Stimulated activated CD8-positive, alpha-beta memory T cell treated with anti-CD3 and anti-CD28 coated beads, Interleukin-7, amount 100 ng/mL, for 1 hour (primary cell): ENCODE results near the gene RYK.
"Not testable (repeated sequence)": the region's sequence is repeated elsewhere in the genome, so short reads cannot be mapped to it uniquely, and the experiment has no call there.

Source experiments
- DNase-seq, 2 donors: peaks; one replicate each; pipeline ENCODE4 v3.0.0-alpha.2; 2020; ENCODE audit warnings: low read depth in 2 of 2

Gene RYK

GRCh38 chr3:134255404-134255803 lies 4.7 kb upstream of the RYK start:
- DNase-seq, result no peak

DNA sequence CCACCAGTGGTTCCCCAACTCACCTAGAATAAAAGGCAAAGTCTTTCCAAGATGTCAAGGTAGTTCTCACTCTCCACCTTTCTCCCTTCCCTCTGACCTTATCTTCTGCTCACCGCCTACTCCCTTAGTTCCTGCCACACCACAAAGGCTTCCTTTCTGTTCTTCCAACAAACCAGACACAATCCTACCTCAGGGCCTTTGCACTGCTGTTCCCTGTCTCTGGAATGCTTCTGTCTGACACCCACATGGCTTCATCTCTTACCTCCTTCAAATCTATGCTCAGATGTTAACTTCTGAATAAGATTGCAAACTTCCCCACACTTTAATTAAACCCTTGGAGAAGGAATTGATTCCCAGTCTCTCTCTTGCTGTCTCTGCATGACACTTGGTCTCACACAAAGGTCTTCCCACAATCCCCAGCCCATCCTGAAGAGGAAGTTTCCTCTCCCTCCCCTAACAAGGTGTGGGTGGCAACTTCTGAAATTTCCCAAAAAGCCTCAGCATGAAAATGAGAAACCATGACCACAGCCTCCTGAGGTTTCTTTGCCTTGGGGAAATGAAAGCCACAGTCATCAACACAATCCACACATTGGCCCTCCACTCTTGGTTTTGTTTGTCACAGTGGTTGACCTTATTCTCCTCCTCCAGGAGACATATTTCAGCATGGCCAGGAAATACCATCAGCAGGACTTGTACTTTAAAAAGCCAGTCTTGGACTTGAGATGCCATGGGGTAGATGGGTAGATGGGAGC lies 3.0 kb upstream of the RYK start:
- no peak for DNase-seq

DNA sequence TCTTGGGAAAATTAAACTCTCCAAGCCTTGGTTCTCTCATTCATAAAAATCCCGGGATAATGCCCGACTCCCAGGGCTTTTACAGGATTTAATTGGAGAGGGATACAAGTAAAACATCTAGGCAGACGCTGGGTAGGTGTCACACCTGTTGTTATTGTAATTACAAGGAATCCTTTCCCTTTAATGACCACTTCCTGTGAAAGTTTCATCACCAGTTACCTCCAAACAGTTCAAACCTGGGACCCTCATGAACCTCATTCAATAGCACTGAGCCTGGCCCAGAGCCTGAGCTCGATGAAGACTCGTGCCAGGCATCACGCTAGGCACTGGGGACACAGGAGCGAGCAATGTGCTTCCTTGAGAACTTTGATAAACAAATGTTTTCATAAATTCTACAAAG lies 2.1 kb upstream of the RYK start:
- no peak for DNase-seq

- no peak for DNase-seq
Observed at GRCh38 chr3:134251731-134252391, 1.2 kb upstream of the RYK start.

- peak; percentile 10 to 13 for DNase-seq
Observed at GRCh38 chr3:134249935-134250716, 533 bp downstream of the RYK start.

DNA sequence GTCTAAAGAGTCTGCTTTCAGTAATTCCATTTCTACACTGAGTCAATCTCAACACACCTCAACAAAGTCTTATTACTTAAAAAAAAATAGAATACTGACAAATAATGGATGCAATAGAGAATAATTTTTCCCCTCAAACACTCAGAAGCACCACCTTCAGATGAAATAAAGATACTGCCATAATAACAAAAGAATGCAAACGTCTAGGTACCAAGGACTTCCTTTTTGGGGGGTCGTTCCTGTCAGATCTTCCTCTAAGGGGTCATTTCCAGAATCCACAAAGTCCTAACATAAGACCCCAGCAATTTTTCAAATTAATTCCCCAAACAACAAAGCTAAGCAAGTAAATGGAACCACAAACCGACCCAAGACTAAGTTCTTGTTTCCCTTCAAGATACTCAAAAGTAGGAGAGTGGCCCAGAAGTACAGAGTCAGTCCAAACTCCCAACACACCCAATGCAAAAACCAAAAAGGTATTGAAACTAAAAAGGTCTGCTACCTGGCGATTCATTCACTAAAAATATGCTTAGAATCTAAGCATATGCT lies 1.3 kb downstream of the RYK start:
- DNase-seq, result no peak

- no peak for DNase-seq
Observed at GRCh38 chr3:134244921-134245320, 5.7 kb downstream of the RYK start.

- DNase-seq, result no peak
Observed at GRCh38 chr3:134242649-134243617, 7.7 kb downstream of the RYK start.

DNA sequence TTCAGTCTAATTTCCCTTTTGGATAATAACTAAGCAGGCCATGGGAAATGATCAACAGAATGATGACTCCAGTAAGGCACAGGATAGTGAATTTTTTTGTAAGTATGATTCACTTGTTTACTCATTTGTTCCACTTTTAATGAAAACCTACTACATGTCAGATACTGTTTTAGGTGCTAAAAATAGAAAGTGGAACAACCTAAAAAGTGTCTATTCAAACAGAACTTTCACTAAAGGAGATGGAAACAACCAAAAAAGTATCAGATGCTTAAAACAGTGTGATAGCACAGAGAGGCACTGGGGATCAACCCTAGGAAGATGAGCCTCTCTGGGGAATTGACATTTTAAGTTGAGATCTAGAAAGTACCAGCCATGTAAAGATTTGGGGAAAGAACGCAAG lies 11.1 kb downstream of the RYK start:
- DNase-seq, result no peak

DNA sequence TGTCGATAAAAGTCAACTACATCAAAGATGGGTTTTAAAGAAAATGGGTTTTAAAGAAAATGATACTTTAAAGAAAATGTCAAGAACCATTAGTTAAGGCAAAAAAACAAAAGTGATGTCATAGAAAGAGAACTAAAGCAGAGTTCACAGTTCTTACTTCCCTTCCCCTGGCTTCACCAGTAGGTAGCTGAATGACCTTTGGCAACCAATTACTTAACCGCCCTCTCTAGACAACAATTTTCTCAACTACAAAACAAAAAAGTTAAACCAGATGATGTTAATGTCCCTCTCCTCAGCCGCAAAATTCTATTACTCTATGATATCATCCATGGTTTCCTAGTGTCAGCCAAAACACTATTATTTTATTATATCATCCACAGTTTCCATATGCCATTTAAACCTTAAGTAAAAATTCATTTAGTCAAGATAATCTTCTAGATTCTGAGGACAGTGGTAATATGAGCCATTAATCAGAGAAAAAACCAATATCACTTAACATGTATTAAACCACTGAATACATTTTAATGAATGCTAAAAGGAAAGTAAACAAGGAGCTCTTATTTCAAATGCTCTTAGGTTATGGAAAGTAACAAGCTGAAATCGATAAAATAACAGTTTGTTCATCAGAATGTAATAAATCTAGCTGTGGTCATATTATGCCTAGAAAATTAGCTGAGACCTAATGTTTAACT lies 13.1 kb downstream of the RYK start:
- no peak for DNase-seq

GRCh38 chr3:134236505-134237170 lies 14.0 kb downstream of the RYK start:
- DNase-seq, result no peak

GRCh38 chr3:134235577-134236076 lies 15.0 kb downstream of the RYK start:
- no peak for DNase-seq

DNA sequence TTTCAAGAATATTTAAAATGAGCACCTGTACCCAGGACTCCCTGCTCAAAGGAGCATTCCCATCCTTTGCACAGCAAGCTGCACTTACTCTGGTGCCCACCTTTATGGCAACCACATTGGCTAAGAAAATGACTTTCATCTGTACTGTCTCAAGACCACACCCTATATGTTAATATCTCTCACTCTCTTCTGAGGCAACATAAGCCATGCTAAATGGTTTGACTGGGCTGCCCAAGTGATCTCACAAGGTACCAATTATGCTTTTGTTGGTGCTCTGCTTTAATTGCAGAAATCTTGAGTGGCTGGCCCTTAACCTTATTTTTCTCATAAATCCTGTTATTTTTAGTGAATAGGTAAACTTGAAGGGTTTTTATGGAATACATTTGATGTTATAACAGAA lies 17.7 kb downstream of the RYK start:
- DNase-seq, result no peak

DNA sequence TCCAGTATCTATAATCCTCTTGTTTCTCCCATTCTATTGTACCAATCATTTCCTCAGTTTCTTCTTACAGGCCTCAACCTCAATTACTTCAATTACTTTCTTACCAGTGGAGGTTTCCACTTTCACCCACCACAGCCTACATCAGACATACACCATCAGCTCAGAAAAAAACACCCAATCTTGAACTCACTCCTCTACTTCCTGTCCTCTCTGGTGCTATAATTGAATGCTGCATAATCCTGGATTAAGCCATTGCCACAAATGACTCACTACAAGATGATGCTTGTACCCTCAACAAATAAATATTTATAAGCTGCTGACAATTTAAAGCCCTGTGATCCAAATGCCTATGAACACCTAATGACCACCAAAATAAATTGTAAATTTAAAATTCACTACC lies 18.5 kb downstream of the RYK start:
- no peak for DNase-seq

DNA sequence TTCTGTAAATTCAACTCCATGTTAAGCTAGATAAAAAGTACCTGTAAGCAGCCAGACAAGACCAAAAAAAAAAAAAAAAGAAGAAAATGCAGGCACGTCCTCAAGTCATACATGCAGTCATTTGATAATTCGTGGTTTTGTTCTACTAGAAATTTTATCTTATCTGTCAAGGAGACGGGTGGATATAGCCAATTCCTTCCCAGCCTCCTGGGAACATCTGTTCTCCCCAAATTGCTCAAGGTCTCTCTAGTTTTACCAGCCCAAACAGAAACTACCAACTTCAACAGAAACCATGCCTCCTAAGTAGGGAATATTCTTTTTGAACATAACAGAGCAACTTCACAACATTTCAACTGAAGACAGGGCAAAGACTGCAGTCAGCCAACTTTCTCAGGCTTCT lies 19.5 kb downstream of the RYK start:
- DNase-seq, result no peak

GRCh38 chr3:134229038-134229437 lies 21.6 kb downstream of the RYK start:
- no peak for DNase-seq

- no peak for DNase-seq
Observed at GRCh38 chr3:134228479-134228878, 22.2 kb downstream of the RYK start.

GRCh38 chr3:134228035-134228434 lies 22.6 kb downstream of the RYK start:
- no peak for DNase-seq

- not testable (repeated sequence) for DNase-seq
Observed at GRCh38 chr3:134224796-134225156, 25.9 kb downstream of the RYK start.

DNA sequence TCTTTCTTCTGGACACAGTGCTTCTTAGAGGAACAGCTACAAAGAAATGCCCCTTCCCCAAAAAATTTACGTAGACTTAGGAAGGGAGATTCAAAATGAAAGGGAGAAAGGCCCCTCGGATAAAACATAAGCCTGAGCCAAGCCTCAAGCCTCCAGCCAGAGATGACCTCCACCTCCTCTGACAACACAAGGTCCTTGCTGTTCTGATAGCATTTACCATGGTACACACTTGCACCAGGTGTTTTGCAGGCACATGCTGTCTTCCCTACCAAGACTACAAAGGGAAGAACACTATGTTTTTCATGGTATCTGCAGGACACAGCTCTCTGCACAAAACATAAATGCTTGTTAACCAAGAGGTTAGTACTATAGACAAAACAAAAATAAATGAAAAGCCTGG lies 27.8 kb downstream of the RYK start:
- DNase-seq, result no peak
